Liver (tissue), 9 donors: ENCODE data around the gene CHRNB1. TPM values are rescaled to one million over a fixed set of nuclear protein-coding genes. Genes with fewer than 3 reads are reported as not detected.
A peak's percentile ranks its signal among the peaks of the same experiment; 100 is the strongest.

Experiments
- DNase-seq: peaks from one replicate; pipeline ENCODE4 v3.0.0-alpha.2; 2017; ENCODE audit warnings: low spot score
- H3K27ac ChIP-seq, 2 donors: one replicate each; pipeline ENCODE4 v1.7.0; 2013; ENCODE audit warnings: inconsistent platforms in 2 of 2, low read length in 2 of 2, control low read depth in 1 of 2, low read depth in 1 of 2, mild to moderate bottlenecking in 1 of 2
- H3K27me3 ChIP-seq, 4 donors: one replicate each; pipeline versions ENCODE4 v1.6.1 to v1.7.0; 2013; ENCODE audit warnings: low read length in 3 of 4, inconsistent platforms in 1 of 4, mild to moderate bottlenecking in 1 of 4, moderate library complexity in 1 of 4; ENCODE audit not compliant: control insufficient read depth in 4 of 4, insufficient read depth in 4 of 4
- H3K36me3 ChIP-seq, 4 donors: one replicate each; pipeline versions ENCODE4 v1.6.1 to v1.7.0; 2013; ENCODE audit warnings: low read length in 3 of 4, mild to moderate bottlenecking in 3 of 4, low read depth in 1 of 4, moderate library complexity in 1 of 4; ENCODE audit not compliant: control insufficient read depth in 4 of 4, insufficient read depth in 3 of 4
- H3K4me1 ChIP-seq, 4 donors: one replicate each; pipeline versions ENCODE4 v1.6.1 to v1.7.0; 2013; ENCODE audit warnings: low read length in 3 of 4, mild to moderate bottlenecking in 3 of 4, moderate library complexity in 1 of 4; ENCODE audit not compliant: control insufficient read depth in 4 of 4, insufficient read depth in 4 of 4
- H3K4me3 ChIP-seq, 3 donors: one replicate each; pipeline versions ENCODE4 v1.6.1 to v1.7.0; 2013; ENCODE audit warnings: low read length in 3 of 3, control low read depth in 1 of 3, low read depth in 1 of 3, mild to moderate bottlenecking in 1 of 3
- H3K9ac ChIP-seq, 2 donors: one replicate each; pipeline ENCODE4 v1.7.0; 2013; ENCODE audit warnings: low read length in 2 of 2, mild to moderate bottlenecking in 2 of 2, moderate library complexity in 2 of 2, control low read depth in 1 of 2, low read depth in 1 of 2
- H3K9me3 ChIP-seq, 4 donors: one replicate each; pipeline versions ENCODE4 v1.6.1 to v1.7.0; 2013; ENCODE audit warnings: low read length in 3 of 4; ENCODE audit not compliant: control insufficient read depth in 4 of 4
- EGR1 ChIP-seq, 2 donors: IDR thresholded peaks; 2 replicates each; pipeline ENCODE4 v1.6.1; 2016 to 2018; ENCODE audit warnings: antibody characterized with exemption in 2 of 2, low read depth in 2 of 2
- FOXA1 ChIP-seq: IDR thresholded peaks from 2 replicates; pipeline ENCODE4 v1.6.1; 2016; ENCODE audit warnings: antibody characterized with exemption
- NR2F2 ChIP-seq: IDR thresholded peaks from 2 replicates; pipeline ENCODE4 v1.6.1; 2016; ENCODE audit warnings: antibody characterized with exemption
- RAD21 ChIP-seq, 2 donors: IDR thresholded peaks; 2 replicates each; pipeline ENCODE4 v1.6.1; 2016; ENCODE audit warnings: antibody characterized with exemption in 2 of 2, mild to moderate bottlenecking in 2 of 2
- SP1 ChIP-seq: IDR thresholded peaks from 2 replicates; pipeline ENCODE4 v1.6.1; 2018; ENCODE audit warnings: antibody characterized with exemption, mild to moderate bottlenecking
- TAF1 ChIP-seq: conservative IDR thresholded peaks from 2 replicates; pipeline ENCODE4 v1.6.1; 2016; ENCODE audit warnings: antibody characterized with exemption, mild to moderate bottlenecking
- YY1 ChIP-seq: IDR thresholded peaks from 2 replicates; pipeline ENCODE4 v1.6.1; 2016; ENCODE audit warnings: antibody characterized with exemption, mild to moderate bottlenecking
- WGBS: extraction: QIAGEN DNeasy Blood & Tissue Kit; methylation state at CpG from one replicate; pipeline ENCODE4 v1.1.7; 2013; 5-methylcytosine and 5-hydroxymethylcytosine counted together
- polyA plus RNA-seq, 2 donors: library from polyadenylated mRNA; stranded (reverse) in 1 of 2; unstranded in 1 of 2; fragments of 200-250 nt in 1 of 2; fragments of >200 nt in 1 of 2; fragmentation: Nextera tagmentation in 1 of 2; extraction: Ambion mirVana in 1 of 2; gene quantifications; one replicate each; pipeline versions ENCODE4 v1.2.1 to v1.2.3, GENCODE V29; 2013 to 2015
- total RNA-seq, 2 donors: library from RNA; depleted of rRNA; stranded (reverse); fragments of >200 nt; gene quantifications; one replicate each; pipeline ENCODE4 v1.2.3, GENCODE V29; 2014
- TF ChIP-seq, protein P1 (sequence below): IDR thresholded peaks from 2 replicates; pipeline ENCODE4 v1.6.1; 2016; ENCODE audit warnings: antibody characterized with exemption
- TF ChIP-seq, protein P2 (sequence below): IDR thresholded peaks from 2 replicates; pipeline ENCODE4 v1.6.1; 2016; ENCODE audit warnings: antibody characterized with exemption, mild to moderate bottlenecking
- donor health status: healthy.
- donor health status: healthy.
- donor health status: healthy.
- donor health status: healthy.
- donor health status: healthy.

Gene CHRNB1
- total and polyA plus RNA-seq, 4 donors = 4.2 to 11.5 (median 7.2) TPM

DNA sequence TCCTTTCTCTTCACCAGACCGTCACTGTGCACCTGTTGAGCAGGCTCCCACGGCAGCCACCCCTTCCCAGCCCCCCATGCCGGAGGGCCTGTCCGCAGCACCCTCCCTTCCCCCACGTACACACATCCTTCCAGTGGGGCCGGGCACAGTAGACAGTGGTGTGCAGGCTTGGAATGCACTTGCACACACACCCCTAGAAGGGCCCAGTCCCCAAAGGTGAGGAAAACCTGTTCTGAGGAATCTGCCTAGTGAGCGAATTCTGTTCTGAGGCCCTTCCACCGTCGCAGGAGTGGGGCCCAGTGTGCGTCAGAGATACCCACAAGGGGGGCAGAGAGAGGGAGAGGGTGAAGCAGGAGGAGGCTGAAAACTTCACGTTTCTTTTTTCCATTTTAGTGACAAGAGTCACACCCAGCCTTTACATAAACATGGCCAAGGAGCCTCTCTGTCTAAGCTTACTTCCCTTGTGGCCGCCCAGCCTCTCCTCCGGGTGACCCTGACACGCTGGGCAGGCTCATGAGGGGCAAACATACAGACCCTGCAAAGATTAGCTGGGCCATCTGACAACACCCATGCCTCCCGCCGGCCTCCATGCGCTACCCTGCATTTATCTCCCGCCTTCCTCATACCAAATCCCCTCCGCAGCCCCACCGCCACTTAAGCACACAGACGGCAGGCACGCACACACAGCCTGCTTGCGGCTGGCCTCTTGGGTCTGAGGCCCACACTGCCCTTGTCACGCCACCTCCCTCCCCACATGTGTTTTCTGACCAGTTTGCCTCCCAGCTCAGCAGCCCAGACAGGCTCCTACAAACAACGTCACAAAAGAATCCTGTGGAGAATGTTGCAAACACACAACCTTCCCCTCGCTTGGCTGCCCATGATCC is 32.8 kb downstream of the CHRNB1 start:
- Histone ChIP-seq H3K9me3 (no peaks in the 10 kb centered on the region), H3K4me1 (peaks cover 13 to 53% (median 37%) of the 10 kb centered on the region in 4 donors), H3K27me3 (no peaks in the 10 kb centered on the region), H3K27ac (peak overlapping the region; percentile 96 to 97), H3K36me3 (no peaks in the 10 kb centered on the region), H3K9ac (peak overlapping the region in 1 of 2 donors; percentile 12), H3K4me3 (peak overlapping the region in 2 of 3 donors; percentile 63 to 96)
- WGBS = 64% methylated on average over 26 of the region's 26 CpGs
- TF ChIP-seq FOXA1 = no peak
- TF ChIP-seq YY1 = no peak
- TF ChIP-seq EGR1 (IDR thresholded peaks at IDR 0.05; ENCODE audit: low read depth in 2 of 2) = no peak
- DNase-seq = peak; percentile 50

DNA sequence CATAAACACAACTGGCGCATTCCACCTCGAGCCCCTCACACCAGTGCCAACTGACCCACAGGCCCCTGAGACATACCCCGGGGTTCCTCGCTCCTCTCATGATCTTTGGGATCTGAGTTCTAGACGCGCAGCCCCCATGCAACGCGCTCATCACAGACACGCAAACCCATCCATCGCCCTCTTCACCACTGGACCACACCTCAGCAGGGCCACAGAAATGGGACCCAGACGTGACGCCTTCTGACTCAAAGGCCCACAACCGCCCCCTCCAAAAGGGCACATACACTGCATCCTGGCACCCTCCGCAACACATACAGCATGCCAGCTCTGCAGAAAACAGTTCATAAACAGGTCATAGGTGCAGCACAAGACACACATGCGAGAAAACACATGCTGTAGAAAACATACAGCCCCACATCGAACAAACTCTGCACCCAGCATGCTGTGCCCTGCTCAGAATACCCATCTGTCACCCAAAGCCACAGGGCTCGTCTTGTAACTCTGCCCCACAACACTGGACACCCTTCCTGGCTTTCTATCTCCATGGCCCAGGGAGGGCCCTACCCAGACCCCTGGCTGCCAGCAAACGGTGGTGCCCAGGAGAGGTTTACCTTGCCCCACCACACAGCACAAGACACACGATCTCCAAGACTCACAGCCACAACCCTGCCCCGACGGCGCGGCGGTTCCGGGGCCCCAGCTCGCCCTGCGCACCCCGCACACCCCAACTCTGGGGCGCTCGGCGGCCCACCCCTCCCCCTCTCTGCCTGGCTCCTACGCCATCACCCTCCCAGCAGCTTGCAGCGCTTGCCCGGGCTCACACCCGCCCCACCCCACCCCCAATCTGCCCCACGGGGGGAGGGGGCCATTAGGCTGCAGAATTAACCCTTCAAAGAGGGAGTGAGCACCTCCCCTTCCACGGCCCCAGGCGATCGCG is 33.7 kb downstream of the CHRNB1 start:
- DNase-seq = peak; percentile 70
- Histone ChIP-seq H3K9me3 (no peaks in the 10 kb centered on the region), H3K27me3 (no peaks in the 10 kb centered on the region), H3K4me1 (peaks cover 15 to 56% (median 41%) of the 10 kb centered on the region in 4 donors), H3K27ac (peak overlapping the region; percentile 96 to 97), H3K36me3 (no peaks in the 10 kb centered on the region), H3K9ac (peak overlapping the region; percentile 42 to 66), H3K4me3 (peak overlapping the region; percentile 60 to 96 (median 63))
- 29% methylated on average over 40 of the region's 40 CpGs for WGBS
- TF ChIP-seq, protein P1, sequence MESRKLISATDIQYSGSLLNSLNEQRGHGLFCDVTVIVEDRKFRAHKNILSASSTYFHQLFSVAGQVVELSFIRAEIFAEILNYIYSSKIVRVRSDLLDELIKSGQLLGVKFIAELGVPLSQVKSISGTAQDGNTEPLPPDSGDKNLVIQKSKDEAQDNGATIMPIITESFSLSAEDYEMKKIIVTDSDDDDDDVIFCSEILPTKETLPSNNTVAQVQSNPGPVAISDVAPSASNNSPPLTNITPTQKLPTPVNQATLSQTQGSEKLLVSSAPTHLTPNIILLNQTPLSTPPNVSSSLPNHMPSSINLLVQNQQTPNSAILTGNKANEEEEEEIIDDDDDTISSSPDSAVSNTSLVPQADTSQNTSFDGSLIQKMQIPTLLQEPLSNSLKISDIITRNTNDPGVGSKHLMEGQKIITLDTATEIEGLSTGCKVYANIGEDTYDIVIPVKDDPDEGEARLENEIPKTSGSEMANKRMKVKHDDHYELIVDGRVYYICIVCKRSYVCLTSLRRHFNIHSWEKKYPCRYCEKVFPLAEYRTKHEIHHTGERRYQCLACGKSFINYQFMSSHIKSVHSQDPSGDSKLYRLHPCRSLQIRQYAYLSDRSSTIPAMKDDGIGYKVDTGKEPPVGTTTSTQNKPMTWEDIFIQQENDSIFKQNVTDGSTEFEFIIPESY = no peak
- no peak for TF ChIP-seq TAF1
- no peak for TF ChIP-seq RAD21 (IDR thresholded peaks at IDR 0.05)
- TF ChIP-seq SP1 = no peak
- TF ChIP-seq, protein P2, sequence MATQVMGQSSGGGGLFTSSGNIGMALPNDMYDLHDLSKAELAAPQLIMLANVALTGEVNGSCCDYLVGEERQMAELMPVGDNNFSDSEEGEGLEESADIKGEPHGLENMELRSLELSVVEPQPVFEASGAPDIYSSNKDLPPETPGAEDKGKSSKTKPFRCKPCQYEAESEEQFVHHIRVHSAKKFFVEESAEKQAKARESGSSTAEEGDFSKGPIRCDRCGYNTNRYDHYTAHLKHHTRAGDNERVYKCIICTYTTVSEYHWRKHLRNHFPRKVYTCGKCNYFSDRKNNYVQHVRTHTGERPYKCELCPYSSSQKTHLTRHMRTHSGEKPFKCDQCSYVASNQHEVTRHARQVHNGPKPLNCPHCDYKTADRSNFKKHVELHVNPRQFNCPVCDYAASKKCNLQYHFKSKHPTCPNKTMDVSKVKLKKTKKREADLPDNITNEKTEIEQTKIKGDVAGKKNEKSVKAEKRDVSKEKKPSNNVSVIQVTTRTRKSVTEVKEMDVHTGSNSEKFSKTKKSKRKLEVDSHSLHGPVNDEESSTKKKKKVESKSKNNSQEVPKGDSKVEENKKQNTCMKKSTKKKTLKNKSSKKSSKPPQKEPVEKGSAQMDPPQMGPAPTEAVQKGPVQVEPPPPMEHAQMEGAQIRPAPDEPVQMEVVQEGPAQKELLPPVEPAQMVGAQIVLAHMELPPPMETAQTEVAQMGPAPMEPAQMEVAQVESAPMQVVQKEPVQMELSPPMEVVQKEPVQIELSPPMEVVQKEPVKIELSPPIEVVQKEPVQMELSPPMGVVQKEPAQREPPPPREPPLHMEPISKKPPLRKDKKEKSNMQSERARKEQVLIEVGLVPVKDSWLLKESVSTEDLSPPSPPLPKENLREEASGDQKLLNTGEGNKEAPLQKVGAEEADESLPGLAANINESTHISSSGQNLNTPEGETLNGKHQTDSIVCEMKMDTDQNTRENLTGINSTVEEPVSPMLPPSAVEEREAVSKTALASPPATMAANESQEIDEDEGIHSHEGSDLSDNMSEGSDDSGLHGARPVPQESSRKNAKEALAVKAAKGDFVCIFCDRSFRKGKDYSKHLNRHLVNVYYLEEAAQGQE = no peak
- no peak for TF ChIP-seq NR2F2
- TF ChIP-seq FOXA1 = no peak
